GM19455 (cell line): ENCODE data around the gene CUBN.

Experiments
- ATAC-seq: cut with Tn5 transposase; IDR thresholded peaks from one replicate; pipeline ENCODE4 v1.9.1; 2021; ENCODE audit not compliant: unreplicated experiment

The CUBN gene

DNA sequence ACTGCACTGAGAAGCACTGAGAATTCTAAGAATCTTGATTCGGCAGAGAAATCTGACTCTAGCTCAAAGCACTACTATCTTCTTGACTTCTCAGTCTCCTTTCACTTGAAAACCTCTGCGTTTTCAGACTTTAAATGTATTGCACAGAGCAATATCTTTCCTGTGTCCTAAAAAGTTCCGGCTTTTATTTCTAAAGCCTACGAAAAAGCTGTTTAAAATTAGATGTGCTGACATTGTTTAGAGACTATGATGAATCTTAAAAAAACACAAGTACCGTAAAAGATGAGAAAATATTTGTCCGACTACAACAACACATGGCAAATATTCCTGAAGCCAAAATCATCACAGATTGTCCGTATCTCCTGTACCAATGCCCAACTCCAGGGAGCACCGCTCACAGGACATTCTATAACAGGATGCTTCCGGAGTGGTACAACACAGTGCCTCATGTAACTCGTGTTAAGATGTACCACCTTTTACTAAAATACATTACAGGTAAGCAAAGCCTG lies 136.9 kb downstream of the CUBN start:
- no peak for ATAC-seq

DNA sequence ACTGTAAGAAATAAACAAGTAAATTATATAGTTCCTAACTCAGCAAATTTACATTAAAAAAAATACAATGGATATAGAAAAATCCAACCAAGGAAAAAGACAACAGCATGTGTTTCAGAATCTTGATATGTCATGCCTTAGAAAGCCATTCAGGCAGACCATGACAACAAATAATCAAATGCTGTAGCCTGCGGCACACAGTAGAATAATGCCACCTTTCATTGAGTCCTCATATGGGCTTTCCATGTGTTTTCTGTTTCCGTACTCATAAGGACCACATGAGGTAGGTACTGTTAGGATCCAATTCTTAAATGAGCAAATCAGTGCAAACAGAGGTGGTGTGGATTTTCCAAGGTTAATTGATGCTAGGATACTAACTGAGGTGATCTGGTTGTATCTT lies 138.6 kb downstream of the CUBN start:
- no peak for ATAC-seq

DNA sequence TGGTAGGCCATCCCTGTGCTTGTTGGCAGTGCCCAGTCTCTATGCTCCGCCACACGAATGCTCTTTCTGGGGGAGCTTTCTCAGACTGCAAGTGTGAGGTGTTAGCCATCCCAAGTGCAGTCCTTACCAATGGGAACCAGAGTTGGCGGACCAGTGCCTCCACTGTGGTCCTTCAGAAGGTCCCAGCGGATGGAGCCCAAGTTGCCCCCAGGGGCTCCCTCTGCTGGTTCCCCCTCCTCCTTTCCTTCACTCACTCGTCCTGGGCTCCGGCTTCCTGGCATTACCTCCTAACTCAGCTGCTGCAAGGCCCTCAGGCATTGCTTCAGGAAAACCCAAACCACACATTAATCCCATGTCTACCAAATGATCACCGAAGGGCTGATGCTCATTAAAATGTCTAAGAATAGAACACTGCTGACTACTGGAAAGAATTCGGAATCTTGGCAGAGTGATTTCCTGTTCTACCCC lies 139.8 kb downstream of the CUBN start:
- no peak for ATAC-seq

DNA sequence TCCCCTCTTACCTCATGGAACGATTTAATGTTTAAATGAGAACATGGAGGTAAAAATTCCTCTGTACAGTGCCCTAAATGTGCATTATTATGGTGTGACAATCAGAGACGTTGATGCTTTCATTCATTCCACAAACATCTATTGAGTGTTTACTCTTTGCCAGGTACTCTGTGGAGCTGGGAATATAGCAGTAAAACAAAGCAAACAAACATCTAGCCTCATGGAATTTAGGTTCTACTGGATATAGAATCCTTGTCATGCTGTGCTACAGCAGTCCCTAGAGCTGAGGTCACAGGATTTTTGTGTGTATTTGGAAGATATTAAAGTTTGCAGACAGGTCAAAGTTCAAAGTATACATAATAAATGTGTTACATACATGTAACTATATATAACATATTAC lies 140.7 kb downstream of the CUBN start:
- ATAC-seq = no peak

DNA sequence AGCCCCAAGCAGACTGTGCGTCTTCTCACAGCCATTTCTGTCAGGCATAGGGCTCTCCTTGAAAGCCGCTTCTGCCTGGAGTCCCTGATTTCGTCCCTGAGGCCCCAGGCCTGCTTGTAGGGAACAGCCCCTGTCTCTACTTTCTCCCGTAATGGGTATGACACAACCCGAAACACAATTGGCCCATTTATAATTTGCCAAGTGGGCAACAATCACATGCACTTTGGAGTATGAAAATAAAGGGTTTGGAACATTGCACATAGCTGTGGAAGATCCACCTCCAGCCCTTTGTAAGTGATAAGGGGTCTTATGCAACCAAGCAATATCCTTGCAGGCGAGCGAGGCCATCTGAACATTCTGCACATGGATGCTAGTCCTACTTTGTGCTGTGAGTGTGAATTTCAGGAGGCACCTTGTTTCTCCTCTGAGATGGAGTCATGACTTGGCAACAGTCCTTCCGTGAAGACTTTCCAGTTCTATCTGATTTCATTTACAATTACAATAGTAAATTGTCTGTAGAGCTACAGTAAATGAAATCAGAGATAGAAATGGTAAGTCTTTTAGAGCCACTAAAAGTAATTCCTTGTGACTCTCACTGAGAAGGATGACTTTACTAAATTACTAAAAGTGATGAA lies 141.5 kb downstream of the CUBN start:
- no peak for ATAC-seq

DNA sequence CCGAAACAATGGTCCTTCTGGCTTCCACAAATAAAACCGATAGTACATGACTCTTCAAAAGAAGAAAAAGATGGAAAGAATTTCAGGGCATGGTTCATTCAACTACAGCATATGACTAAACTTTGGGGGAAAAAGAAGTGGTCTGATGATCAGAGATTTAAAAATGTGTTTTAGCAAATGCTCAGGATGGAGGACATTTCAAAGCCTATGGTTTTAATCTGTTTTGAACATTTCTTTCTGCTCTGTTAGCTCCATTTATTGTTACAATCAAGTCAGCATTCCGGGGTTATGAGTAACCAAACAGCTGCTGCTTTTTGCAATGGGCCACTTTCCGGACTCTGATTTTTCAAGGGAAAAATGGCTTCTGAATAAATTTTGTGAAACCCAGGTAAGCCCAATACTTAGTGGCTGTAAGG lies 142.4 kb downstream of the CUBN start:
- ATAC-seq = no peak

DNA sequence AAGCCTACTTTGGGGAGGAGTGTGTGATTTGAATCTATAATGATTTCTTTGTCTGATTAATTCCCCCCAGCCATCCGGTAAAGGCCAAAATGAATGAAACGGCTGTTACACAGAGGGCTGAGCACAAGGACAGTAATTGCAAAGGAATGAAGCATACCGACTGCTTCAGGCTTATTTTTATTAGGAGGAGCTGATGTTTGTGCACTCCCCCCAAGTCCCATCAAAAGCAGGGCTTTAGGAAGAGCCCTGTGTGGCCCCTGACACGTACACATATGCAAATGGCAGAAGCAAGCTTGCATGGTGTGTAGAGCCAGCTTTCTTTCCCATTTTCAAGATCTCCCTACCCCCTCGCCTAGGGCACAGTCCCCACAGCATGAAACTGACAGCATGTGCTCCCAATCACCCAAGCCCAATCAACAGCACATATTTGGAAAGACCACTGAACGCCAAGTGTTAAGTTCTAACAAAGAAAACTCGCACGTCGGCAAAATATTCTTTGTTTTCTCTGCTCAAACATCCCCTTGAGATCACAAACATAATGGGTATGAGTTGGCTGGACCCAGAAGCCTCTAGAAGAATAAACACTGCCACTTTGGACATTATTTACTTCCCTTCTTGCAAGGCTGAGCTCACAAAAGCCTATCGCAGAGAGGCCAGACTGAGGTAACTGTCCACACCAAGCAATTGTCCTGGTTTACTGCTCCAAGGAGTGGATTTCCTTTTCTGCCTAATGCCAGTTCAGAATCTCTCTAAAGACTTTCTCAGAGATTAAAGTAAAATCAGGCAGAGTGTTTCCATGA lies 143.0 kb downstream of the CUBN start:
- no peak for ATAC-seq

DNA sequence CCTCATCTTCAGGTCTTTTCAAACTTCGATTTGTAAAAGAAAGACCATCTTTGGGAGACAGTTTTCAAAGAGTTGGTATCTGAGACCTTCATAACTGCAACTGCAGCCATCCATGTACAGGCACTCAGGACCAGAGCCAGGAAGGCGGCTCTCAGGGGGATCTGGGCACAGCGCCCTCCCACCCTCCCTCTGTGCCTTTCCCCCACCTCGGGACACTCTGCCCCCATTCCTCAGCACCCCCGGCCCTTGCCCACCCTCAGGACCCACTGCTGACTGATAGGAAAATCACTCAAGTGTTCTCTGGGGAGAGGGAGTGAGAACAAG lies 143.6 kb downstream of the CUBN start:
- ATAC-seq = no peak

DNA sequence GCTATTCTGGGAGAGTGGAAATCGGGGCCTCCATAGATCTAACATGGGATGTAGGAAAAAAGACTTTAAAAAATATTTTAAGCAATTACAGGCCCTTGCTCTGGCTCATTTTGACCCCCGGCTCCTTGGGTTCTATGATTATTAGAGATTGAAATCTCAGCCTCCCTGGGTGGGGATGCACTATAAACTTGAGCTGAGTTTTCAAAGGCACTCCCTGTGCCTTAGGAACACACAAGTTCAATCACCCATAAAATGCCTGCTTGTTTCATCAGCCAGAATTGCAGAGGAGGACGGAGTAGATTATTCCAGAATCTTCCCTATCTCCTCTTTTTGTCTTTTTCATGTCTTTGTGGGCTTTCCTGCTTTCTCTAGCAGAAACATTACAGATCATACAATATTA lies 145.4 kb downstream of the CUBN start:
- no peak for ATAC-seq

DNA sequence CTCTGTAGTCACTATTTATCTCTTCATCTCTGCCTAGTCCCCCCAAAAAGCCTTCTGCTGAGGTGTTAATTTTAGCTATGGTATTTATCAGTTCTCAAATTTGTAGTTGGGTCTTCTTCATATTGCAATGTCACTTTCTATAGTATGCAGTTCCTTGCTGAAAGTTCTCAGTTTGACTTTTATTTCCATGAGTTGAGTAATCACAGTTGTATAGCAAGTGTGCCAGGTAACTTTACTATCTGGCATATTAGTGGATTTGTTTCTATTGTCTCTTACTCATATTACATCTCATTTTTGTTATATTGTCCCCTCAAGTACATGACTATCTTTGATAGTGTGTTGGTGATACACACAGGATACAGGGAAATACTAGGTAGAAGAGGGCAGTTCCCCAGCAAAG lies 152.8 kb downstream of the CUBN start:
- no peak for ATAC-seq

DNA sequence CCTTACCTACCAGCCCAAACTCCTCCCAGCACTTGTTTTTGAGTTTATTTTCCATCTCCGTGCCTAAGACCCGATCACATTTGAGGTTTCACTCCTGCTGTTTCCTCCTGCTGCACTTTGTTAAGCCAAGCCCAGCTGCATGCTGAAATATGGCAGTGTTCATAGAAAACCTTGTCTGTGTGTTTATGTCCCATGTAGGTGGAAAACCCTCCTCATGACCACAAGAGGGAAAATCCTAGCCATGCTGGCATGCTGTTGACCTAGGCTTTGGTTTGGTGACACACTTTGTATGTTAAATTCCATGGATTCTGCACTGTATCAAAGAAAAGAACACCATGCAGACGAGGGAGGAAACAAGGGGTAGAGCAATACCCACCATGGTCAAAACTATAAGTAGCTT lies 154.4 kb downstream of the CUBN start:
- ATAC-seq = no peak

DNA sequence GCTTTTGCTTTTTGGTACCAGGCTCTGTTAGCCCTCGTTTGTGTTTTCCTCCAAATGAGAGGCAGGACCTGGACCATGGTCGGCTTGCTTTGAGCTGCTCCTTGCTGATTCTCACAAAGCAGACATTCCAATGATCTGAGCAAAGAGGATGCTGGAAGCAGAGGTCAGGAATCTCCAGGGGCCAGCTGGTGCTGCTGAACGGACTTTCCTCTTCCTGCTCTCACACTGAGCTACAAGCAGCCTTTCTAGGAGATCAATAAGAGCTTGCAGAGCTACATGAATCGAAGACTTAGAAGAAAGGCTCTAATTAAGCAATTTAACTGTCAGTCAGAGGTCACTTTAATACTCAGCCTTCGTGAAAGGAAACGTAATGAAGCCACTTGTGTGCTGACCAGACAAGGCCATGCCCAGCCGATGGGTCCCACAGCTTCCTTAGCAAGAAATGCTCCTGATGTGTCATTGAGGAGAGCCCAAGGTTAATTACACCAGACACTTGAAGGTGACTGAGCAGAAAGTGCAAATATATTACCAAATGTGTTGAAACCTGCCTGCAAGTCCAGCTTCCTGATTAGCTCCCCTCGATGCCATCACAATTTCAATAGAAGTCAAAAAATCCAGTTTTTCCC lies 161.1 kb downstream of the CUBN start:
- ATAC-seq = no peak

DNA sequence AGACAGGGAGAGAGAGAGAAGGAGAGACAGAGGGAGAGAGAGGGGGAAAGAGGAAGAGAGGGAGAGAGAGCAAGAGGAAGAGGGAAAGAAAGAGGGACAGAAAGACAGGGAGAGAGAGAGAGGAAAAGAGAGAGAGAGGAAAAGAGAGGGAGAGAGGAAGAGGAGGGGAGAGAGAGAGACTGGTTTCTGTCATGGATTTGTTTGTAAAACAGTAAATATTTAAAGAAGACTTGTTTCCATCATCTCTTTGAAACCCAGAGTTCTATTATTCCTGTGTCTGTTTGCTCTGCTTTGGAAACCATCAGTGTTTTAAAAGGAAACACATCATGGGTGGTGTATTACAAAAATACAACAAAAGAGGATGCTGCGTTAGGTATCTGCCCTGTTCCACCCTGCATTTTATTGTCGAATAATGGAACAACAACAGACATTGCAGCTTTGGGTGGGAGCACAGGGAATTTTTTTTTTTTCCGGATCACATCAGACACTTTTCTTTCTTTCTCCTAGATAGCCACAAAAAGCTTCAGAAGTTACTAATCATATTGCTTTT lies 161.7 kb downstream of the CUBN start:
- no peak for ATAC-seq

DNA sequence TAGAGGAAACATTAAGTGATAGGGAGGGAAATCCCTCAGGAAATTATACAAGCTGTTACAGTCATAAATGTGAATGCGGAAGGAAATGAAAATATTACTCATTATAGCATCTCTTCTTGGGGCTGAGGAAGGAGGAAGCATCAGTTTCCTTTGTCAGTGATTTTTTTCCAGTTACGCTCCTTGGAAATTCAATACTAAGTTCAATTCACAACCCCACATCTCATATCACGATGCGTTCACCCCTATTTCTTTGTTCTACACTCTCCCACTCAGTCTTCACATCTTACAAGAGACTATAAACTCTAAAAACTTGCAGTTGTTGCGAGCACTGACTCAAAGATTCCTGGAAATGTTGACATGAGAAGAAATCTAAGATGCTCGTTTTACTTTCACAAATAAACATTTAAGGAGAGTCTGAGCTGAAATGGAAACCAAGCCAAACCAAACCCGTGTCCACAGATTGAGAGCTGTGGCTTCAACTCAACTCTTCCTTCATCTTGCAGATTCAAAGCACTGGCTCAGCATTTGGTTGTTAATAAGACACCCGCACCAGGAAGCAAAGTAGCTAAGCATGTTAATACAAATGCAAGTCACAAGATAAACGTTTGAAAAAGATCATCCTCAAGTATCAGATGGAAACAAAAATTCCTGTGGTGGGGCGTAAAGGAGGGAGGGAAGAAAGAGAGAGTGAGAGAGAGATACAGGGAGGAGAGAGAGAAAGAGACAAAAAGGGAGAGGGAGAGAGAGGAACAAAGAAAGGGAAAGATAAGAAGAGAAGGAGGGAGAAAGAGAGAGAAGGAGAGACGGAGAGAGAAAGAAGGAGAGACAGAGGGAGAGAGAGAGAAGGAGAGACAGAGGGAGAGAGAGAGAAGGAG lies 162.4 kb downstream of the CUBN start:
- ATAC-seq = no peak

DNA sequence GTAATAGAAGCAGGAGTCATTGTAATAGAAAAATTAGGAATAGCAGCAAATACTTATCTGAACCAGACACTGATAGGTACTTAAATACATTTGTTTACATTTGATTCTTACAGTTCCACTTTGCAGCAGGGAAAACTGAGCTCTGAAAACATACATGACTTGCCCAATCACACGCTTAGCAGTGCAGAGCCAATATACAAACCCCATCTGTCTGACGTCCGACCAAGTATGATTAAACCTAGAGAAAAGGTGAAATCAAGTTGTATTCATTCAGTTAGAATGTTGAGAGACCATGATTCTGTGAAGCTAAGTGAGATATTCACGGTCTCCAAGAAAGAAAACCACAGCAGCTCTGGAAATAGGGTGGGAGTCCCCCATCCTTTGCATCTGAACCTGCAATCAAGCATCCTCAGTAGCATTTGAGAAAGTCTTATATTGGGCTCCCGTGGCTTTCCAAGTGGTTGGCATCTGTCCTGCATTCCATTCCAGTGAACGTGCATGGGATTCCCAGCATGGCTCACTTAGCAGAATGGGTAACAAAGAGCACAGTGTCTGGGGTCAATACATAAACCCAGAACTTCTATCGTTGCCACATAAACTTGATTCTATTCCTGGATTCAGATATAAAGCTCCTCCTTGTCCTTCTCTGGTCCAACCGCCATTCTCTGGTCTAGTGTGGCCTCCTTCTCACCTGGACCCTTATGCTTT lies 163.7 kb downstream of the CUBN start:
- no peak for ATAC-seq

DNA sequence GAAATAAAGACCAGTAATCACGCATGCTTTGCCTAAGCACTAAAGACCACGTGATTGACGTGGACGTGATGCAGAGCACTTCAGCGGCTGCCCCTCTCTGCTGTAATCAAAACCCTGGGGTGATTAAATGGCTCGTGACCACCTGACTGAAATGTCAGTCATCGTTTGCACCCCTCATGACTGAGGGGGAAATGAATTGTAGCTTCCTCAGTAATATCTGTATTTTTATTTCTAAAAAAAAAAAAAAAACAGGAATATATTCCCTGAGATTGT lies 164.3 kb downstream of the CUBN start:
- no peak for ATAC-seq

DNA sequence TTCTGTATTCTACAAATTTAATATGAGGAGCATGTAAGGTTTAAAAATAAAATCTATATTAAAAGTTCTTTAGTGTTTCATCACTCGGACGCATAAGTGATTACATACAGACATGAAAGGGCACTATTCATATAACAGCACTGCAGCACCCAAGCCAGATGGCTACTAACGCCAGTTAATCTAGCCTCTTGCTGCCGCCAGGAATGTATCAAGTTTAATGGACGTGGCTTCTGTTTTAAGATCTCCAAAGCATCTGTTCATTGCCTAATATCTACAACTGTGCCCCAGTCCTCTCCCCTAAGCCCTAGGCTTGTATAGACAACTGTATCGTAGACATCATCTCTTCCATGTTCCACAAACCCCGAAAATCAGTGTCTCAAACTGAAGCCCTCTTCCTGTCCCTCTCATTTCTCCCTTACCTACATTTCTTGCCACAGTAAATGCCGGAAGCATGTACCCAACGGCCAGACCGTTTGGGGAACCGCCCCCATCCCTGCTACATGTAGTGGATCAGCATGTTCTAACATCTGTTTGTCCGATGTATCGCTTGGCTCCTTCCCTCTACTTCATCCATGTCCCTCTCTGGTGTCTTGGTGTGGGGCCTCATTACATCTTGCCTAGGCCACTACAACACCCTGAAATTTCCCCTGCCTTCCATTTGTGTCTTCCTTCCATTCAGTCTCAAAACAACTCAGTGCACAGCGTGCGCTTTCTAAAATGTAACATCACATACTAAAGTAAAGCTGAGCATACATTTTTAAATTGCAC lies 164.9 kb downstream of the CUBN start:
- no peak for ATAC-seq

DNA sequence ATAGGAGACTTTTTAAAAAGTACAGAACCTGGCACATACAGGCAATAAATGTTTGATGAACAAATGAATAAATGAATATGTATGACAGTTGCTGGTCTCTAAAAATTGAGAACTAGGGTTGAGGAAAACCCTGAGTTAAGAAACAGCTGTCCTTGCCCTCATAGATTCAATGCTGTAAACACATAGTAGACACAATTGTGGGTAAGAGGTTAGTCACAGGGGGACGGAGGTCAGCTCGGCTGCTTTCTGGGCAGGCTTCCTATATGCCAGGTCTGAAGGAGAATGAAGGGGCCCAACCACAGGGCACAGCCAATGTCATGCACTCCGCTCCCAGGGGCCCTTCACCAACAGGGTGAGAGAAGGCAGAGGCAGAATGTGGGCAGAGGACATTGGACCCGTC lies 169.1 kb downstream of the CUBN start:
- no peak for ATAC-seq

DNA sequence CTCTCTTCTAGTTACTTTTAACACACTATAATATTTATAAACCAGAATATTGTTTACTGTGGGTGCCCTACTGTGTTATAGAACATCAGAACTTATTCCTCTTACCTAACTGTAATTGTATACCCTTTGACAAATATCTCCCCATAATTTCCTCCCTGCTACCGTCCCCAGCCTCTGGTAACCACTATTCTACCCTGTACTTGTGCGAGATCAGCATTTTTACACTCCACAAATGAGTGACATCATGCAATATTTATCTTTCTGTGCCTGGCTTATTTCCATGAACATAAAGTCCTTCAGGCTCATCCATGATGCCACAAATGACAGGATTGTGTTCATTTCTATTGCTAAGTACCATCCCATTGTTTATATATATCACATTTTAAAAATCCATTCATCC lies 172.6 kb downstream of the CUBN start:
- no peak for ATAC-seq
